ENCODE data around the gene PLAGL2. TPM values are rescaled to one million over a fixed set of nuclear protein-coding genes. Genes with fewer than 3 reads are reported as not detected.
"Not testable (repeated sequence)": the region's sequence is repeated elsewhere in the genome, so short reads cannot be mapped to it uniquely, and the experiment has no call there.

Gene PLAGL2, protein sequence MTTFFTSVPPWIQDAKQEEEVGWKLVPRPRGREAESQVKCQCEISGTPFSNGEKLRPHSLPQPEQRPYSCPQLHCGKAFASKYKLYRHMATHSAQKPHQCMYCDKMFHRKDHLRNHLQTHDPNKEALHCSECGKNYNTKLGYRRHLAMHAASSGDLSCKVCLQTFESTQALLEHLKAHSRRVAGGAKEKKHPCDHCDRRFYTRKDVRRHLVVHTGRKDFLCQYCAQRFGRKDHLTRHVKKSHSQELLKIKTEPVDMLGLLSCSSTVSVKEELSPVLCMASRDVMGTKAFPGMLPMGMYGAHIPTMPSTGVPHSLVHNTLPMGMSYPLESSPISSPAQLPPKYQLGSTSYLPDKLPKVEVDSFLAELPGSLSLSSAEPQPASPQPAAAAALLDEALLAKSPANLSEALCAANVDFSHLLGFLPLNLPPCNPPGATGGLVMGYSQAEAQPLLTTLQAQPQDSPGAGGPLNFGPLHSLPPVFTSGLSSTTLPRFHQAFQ
- polyA plus RNA-seq (2013, experiment 1 of 2; ENCODE audit: insufficient read length): 9.7 TPM
- 7.0 TPM for polyA plus RNA-seq (2013, experiment 2 of 2; ENCODE audit: insufficient read length)

DNA sequence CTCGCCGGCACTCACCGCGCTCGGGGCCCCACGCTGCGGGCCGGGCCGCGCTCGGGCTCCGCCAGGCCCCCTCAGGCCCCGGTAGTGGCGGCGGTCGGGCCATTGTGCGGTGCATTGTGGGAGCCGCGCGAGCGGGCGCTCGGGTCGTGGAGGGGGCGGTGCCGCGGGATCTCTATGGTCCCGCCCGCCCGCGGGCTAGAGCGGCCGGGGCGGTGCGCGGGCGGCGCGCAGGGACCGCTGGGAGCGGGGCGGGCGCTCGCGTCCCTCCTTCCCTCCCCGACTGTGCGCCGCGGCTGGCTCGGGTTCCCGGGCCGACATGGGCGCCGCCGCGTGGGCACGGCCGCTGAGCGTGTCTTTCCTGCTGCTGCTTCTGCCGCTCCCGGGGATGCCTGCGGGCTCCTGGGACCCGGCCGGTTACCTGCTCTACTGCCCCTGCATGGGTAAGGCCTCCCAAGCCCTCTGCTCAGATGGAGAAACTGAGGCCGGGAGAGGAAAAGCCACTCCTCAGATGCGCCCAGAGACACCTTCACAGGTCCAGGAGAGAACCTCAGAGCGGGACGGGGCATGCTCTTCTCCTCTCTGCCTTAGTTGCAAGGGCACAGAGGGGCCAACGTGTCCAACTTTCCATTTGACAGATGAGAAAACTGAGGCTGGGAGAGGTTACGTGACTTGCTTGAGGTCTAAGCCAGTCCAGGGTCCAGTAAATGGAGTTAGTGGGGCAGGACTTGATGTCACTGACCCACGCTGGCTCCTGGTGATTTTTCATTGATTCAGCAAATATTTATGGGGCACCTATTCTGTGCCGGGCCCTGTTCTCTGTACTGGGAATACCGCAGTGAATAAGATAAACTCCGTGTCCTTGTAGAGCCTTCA is at the start of gene PLAGL2, which contains the start of gene POFUT1:
PLAGL2 (minus strand) TSS at position 118 of the 873 bp plus-strand sequence. CDS start 5,565 bp downstream, outside the sequence.
POFUT1 (plus strand) TSS at position 255 of the 873 bp plus-strand sequence; CDS start at position 317, 62 bp downstream.
- DNase-seq: peak; percentile 89

DNA sequence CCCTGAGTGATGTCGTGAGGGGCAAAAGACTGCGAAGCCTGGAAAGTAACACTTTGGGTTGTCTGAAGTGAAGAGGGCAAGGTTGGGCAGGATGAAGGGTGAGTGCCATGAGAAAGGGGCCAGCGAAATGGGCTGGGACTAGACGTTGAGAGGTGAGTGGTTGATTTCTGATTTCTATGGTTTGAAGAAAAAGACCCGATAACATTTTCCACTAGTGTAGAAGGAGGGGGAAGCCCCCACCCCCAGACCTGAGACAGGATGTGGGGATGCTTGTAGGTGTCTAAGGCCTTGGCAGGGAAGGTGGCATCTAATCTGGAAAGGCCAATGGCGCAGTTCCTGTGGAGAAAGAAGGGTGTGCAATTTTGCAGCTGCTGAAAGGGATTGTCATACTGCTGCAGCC is 44.6 kb upstream of the PLAGL2 start:
- DNase-seq: no peak

DNA sequence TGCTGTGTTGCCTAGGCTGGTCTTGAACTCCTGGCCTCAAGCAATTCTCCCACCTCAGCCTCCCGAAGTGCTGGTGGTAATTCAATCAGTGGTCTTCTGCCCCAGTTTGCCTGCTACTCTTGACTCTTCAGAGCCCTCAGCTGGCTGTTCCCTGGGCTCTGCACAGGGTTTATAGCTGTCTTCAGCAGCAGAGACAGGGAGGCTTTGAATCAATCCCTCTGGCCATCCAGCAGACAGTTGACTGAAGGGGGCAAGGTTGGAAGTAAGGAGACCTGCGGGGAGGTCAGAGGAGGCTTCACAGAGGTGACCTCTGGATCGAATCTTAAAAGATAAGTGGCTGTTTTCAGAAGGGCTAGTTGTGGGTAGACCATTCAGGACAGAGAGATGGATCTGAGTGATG is 43.9 kb upstream of the PLAGL2 start:
- DNase-seq: no peak

DNA sequence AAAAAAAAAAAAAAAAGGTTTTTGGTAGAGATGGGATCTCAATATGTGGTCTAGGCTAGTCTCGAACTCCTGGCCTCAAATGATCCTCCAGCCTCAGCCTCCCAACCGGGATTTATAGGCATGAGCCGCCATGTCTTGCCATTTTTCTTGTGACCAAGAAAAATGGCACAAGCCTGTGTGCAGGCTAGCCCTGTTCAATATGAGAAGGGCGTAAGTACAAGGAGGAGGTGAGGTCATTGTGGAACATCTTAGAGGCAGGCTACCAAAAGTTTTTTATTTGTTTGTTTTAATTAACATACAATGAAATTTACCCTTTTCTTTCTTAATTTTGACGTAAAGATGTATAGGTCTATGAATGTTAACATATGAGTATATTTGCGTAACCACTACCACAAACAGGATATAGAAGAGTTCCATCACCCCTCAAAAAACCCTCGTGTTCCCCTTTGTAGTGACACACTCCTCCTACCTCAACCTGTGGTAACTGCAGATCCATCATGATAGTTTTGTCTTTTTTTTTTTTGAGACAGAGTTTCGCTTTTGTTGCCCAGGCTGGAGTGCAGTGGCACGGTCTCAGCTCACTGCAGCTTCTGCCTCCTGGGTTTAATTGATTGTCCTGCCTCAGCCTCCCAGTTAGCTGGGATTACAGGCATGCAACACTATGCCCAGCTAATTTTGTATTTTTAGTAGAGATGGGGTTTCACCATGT is 41.6 kb upstream of the PLAGL2 start:
- no peak for DNase-seq

DNA sequence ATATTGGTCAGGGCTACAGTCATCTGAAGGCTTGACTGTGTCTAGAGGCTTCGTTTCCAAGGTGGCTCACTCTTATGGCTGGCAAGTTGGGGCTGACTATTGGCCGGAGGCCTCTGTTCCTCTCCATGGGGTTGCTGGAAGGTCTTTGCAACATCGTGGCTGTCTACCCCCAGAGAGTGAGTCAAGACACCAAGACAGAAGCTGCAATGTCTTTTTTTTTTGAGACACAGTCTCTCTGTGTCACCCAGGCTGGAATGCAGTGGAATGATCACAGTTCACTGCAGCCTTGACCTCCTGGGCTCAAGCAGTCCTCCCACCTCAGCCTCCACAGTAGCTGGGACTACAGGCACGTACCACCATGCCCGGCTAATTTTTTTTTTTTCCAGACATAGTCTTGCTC is 40.5 kb upstream of the PLAGL2 start:
- DNase-seq: peak; percentile 20

DNA sequence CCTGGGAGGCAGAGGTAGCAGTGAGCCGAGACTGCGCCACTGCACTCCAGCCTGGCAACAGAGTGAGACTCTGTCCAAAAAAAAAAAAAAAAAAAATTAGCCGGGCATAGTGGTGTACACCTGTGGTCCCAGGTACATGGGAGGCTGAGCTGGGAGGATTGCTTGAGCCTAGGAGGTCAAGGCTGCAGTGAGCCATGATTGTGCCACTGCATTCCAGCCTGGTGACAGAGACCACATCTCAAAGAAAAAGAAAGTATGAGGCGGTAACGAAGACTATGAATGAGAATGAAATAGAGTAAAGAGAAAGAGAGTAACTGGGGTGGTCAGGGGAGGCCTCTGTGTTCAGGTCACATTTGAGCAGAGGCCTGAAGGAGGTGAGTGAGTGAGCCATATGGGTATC is 38.7 kb upstream of the PLAGL2 start:
- not testable (repeated sequence) for DNase-seq

DNA sequence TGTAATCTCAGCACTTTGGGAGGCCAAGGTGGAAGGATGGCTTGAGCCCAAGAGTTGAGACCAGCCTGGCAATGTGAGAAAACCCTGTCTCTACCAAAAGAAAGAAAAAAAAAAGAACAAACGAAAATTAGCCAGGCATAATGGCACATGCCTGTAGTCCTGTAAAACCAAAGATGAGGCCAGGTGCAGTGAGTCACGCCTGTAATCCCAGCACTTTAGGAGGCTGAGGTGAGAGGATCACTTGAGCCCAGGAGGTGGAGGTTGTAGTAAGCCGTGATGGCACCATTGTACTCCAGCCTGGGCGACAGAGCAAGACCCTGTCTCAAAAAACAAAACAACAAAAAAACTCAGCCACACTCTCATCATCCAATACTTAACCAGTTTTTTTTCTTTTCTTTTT is 37.4 kb upstream of the PLAGL2 start:
- no peak for DNase-seq

DNA sequence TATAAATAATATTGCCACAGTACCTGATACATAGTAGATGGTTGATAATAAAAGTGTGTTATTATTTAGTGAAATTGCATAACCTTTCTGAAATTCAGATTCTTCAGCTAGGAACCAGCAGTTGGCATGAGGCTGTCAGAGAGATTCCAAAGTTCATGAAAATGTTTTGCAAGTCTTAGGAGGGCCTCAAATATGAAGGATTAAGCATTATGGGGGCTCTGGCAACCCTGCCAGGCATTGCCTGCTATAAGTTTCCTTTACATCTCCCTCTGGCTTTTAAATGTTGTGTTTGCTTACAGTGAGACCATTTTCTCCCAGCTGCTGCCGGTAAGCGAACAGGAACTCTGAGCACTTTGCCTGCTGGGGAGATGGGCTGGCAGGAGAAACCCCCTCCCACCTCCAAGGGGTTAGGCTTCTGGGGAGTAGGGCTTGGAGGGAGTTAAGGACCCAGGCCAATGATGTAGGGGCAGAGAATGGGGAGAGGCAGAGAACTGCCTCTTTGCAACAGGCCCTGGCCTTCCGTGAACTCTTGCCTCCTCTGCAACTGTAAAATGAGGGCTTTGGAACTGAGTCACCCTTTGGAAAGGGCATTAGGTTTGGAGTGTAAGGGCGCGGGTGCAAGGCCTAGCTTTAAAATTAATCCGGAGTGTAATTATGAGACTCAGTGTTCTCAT is 36.7 kb upstream of the PLAGL2 start:
- no peak for DNase-seq

DNA sequence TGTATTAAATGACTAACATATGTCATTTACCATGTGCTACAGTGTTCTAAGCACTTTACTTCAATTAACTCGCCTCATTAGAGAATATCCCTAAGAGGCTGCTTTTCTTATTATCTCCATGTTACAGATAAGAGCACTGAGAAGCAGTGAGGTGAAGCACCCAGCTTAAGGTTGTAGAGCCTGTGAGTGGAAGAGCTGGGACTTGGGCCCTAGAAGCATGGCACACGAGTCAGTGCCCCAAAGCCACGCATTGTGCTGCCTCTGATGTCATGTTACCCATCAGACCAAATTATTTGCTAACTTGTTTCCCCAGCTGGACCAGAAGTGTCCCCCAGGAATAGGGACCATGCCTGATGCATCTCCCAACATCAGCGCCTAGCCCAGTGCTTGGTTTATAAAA is 34.3 kb upstream of the PLAGL2 start:
- no peak for DNase-seq

DNA sequence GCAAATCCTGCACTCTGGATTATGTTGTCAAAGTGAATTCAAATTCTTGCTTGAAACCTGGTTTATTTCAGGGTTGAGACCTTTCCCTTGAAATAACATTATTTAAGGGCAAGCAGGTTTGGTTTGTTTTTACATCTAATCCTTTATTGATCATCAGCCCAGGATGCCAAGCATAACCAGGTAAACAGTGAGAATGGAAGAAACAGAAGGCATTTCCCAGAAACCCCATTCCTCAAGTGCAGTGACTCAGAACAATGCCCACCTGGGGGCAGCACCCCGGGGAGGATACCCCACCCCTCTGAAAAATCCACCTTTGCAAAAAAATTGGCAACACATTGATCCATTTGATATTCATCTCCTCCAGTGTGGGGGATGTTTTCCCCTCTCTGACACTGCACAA is 32.7 kb upstream of the PLAGL2 start:
- no peak for DNase-seq

DNA sequence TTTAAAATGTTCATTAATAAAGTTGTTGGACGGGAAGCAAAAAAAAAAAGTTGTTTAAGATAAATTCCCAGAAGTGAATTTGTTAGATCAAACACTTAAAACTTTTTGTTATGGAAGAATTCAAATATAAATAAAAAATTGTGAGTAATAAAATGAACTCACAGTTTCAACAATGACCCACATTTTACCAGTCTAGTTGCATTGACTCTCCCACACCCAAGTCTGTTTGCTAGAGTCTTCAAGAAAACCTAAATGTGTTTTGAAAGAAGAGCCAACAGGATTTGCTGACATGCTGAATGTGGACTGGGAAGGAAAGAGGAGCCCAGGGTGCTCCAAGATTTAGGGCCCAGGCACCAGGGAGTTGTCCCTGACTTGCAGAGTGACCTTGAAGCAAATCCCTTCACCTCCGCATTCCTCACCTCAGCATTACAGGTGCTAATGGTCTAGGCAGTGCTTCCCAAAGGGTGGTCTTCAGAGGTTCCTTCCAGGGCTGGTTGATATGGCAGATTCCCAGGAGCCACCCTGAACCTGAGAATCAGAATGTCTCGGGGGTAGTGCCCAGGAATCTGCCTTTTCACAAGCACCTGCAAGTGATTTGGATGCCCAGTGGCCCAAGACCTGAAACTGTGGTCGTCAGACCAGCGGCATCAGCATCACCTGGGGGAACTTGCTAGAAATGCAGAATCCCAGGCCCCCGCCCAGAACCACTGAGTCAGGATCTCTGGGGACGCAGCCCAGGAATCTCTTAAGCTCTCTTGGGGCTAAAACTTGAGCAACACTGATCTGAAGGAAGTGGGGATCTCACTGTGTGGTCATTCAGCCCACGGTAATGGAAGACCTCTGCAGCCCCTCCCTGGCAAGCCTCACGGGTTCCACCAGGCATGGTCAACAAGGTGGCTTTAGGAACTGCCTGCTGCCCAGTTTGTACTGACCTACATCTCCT is 31.2 kb upstream of the PLAGL2 start:
- no peak for DNase-seq

DNA sequence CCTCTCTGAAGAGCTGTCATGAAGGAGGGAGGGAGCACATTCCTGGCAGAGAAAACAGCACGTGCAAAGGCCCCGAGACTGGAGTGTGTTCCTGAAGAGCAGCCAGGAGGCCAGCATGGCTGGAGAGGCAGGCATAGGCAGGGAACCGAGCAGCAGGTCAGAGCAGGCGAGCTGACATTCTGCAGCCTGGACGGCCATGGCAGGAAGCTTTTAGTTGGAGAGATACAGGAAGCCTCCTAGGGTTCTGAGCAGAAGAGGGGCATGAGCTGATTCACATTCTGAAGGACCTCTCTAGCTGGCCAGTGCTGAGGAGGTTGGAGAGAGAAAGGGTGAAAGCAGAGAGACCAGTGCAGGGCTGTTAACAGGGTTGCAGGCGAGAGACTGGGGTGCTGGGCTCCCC is 29.9 kb upstream of the PLAGL2 start:
- no peak for DNase-seq

DNA sequence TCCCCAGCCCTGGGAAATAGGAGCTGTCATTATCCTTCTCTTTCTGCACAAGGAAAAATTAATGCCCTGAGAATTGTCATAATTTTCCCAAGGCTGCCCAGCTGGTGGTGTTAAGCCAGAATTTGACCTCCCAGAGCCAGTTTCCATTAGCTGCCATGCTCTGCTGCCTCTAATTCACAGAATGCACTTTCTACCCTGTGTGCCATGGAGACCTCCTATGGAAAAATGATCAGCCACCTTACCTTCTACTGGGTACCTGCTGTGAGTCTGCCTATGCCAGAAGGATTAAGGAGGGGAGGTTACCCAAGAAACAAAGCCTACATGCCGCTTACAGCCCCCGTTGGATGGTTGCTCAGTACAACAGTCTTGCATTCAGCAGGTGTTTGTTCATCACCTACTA is 29.3 kb upstream of the PLAGL2 start:
- no peak for DNase-seq

DNA sequence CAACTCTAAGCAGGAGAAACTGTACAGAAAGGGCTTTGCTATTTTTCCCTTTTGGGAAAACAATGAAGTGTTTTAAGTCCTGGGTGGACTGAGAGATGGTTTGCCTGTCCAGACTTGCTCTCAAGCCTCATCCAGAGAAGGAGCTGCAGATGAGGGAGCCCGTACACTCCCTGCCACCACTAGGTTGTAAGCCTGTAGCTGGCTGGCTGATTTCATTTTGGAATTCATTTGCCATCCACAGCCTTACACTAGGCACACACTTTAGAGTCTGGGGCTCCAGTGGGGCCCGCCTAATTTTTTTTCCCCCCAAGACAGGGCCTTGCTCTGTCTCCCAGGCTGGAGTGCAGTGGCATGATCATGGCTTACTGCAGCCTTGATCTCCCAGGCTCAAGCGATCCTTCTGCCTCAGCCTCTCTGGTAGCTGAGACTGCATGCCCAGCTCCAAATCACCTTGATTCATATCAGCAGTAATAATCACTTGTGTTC is 28.5 kb upstream of the PLAGL2 start:
- no peak for DNase-seq

DNA sequence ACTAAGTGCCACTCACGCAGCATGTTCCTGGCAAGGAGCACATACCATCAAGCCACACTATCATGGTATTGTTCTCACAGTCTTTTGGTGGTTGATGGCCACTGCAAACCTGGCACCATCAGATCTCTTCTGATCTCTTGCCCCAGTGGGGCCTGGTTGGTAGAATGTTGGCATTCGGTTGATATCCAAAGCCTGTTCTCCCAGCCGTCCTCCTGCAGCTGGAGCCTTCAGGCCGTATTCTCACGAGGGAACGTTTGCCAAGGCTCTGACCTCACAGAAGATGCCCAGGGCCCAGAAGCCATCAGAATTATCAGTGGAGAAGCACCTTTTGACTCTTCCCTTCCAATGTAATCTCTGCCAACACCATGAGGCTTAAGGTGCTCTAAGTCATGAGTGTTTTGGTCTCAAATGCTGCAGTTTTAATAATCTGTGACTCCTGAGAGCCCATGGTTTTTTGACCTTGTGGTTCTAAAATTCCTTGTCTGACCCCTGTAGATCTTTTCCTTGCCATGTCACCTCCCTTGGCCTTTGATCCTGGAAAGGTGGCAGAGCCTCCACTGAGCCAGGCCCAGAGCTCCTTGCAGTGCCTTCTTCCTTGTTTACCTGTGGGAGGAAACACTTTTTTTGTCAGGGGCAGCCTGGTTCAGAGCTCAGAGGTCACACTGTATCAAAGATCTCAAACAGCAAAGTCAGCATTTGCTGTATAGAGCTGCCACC is 27.9 kb upstream of the PLAGL2 start:
- DNase-seq: no peak

DNA sequence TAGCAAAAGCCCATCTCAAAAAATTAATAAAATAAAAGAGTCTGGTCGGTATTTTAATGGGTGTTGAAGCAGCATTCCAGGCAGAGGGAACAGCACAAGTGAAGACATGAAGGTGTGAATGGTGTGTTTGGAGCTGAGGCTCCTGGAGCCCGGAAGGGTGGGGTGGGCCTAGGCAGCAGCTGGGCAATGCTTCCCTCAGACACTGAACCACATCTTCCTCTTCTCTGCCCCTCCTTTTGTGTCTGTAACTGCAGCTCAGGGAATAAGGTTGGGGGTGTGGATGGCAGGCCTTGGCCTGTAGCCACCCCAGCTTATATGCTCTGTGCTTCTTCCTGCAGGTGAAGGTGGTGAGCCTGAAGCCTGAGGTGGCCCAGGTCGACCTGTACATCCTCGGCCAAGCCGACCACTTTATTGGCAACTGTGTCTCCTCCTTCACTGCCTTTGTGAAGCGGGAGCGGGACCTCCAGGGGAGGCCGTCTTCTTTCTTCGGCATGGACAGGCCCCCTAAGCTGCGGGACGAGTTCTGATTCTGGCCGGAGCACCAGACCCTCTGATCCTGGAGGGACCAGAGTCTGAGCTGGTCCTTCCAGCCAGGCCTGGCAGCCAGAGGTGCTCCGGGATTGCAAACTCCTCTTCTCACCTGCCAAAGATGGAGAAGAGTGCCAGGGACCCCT is 26.7 kb upstream of the PLAGL2 start:
- DNase-seq: no peak

DNA sequence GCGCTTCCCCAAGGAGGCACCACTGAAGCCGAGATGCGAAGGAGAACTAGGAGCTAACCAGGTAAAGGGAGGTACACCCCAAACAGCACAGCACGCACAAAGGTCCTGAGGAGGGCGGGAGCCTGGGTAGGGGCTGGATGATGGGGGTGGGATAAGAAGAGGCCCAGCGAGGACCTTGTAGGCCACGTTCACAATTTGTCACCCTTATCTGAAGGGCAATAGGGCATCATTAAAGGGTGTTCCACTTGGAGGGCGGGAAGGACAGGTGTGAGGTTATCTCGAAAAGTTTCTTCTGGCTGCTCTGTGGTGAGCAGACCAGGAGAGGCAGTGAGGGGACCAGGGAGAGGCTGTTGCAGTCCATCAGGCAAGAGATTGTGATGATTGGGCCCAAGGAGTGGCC is 25.7 kb upstream of the PLAGL2 start:
- DNase-seq: no peak

DNA sequence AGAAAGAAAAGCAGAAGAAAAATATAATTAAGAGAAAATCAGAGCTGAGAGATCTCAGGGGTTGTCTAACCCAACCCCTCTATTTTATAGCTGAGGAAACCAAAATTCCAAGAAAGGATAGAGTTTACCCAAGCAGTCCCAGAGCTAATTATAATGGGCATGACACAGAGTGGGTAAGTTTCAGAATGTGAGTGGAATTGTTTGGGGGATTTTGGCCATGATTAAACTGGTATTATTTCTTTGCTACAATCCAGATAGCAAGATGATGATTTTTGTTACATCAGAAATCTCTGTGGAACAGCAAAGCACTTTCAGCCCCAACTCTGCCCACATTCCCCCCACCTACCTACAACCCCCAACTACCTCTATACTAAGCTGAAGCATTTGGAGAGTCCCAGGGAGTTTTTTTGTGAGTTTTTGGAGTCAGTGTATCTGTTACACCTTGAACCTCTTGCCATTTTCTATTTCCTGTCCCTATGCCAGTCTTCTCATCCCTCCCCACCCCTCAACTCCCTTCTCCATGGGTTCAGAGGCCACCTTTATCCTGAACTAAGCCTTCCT is 24.9 kb upstream of the PLAGL2 start:
- DNase-seq: no peak

DNA sequence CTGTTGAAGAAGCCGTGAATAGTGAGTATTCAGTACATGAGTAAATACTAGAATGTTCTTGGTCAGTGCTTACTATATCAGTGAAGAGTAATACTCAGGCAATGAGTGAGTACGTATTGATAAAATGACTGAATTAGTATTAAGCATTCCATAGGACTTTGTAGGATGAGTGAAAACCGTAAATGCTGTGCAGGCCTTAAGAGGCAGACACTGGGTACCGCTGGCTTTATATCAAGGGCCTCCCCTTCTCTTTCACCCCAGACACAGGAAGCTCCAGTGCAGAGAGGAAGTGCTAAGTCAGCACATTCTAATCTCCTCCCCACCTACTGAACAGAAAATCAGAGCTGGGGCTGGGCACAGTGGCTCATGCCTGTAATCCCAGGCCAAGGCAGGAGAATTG is 24.3 kb upstream of the PLAGL2 start:
- DNase-seq: peak; percentile 33

All from fibroblast of skin of back (primary cell).